Bronchial epithelial cell (primary cell): ENCODE results near the gene ATP9A. TPM values are rescaled to one million over a fixed set of nuclear protein-coding genes. Genes with fewer than 3 reads are reported as not detected.
"Not testable (repeated sequence)": the region's sequence is repeated elsewhere in the genome, so short reads cannot be mapped to it uniquely, and the experiment has no call there.

Source experiments
- DNase-seq: peaks from one replicate; pipeline ENCODE4 v3.0.0-alpha.2; 2010; ENCODE audit warnings: low read depth
- FAIRE-seq: peaks from 2 replicates; lab custom pipeline; 2011; peaks lifted over from hg19 to GRCh38; lab: Jason Lieb, UNC
- H3K27me3 ChIP-seq: 2 replicates; pipeline ENCODE4 v1.5.1; 2011; ENCODE audit warnings: low read length; ENCODE audit not compliant: control insufficient read depth, insufficient read depth
- H3K36me3 ChIP-seq: 2 replicates; pipeline ENCODE4 v1.5.1; 2011; ENCODE audit warnings: low read length; ENCODE audit not compliant: control insufficient read depth, insufficient read depth
- H3K4me3 ChIP-seq: 2 replicates; pipeline ENCODE4 v1.5.1; 2011; ENCODE audit warnings: mild to moderate bottlenecking, low read depth, low read length, control low read depth
- CTCF ChIP-seq: IDR thresholded peaks from 2 replicates; pipeline ENCODE4 v1.5.1; 2011; ENCODE audit warnings: mild to moderate bottlenecking, moderate library complexity, low read length, control low read depth, inconsistent platforms; ENCODE audit not compliant: insufficient read depth, severe bottlenecking
- total RNA-seq: library from RNA; depleted of rRNA; stranded (reverse); fragments of >200 nt; gene quantifications from 2 replicates; pipeline ENCODE4 v1.2.1, GENCODE V29; 2014

ATP9A gene
- total RNA-seq, 1 donor from 2014 or later: 26.3 TPM

GRCh38 chr20:51692806-51693400 lies 75.3 kb downstream of the ATP9A start:
- peaks cover 5% of the 10 kb centered on the region for H3K36me3 ChIP-seq
- H3K27me3 ChIP-seq: no peaks in the 10 kb centered on the region
- TF ChIP-seq CTCF: no peak
- DNase-seq (no peak), FAIRE-seq (no peak)
- no peak overlapping the region for H3K4me3 ChIP-seq

DNA sequence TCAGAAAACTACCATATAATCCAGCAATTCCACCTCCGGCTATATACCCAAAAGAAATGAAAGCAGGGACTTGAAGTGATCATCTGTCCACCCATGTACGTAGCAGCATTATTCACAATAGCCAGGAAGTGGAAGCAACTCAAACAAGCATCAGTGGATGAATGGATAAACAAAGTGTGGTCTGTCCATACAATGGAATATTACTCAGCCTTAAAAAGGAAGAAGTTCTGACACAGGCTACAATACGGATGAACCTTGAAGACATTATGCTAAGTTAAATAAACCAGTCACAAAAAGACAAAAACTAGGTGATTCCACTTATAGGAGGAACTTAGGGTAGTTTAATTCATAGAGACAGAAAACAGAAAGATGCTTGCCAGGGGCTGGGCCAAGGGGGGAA lies 76.5 kb downstream of the ATP9A start:
- FAIRE-seq (no peak), DNase-seq (no peak)
- H3K27me3 ChIP-seq: no peaks in the 10 kb centered on the region
- peaks cover 5% of the 10 kb centered on the region for H3K36me3 ChIP-seq
- H3K4me3 ChIP-seq: no peak overlapping the region
- no peak for TF ChIP-seq CTCF

DNA sequence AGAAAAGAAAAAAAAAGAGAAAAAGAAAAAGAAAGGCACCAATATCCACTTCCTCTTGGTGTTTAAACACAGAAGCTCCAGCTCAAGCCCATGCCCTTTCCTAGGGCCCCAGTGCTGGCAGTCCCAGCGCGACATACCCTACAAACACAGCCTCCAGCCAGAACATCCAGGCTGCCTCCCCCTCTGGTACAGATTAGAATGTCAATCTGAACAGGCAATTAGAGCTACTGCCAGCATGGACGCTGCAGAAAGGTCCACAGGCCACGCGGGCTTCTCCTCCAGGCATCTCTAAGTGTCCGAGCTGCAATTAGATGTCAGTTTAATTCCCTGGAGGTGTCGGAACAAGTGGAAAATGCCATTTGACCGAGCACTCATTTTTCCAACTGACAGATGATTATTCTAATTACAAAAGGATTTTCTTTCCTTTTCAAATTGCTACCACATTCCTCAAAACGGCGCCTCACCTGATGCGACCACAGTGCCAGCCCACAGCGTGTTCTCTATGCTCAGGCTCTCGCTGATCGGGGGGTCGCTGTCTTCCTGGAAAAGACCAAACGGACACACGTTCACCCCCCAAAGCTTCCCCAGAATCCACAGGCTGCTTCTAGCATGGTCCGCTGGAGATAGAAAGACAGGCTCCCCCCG lies 79.5 kb downstream of the ATP9A start:
- Histone ChIP-seq H3K36me3 (peaks cover 3% of the 10 kb centered on the region), H3K4me3 (no peak overlapping the region), H3K27me3 (no peaks in the 10 kb centered on the region)
- FAIRE-seq: no peak
- DNase-seq: no peak
- no peak for TF ChIP-seq CTCF

- DNase-seq: no peak
- no peak for TF ChIP-seq CTCF
- no peaks in the 10 kb centered on the region for H3K27me3 ChIP-seq
- H3K36me3 ChIP-seq: peaks cover 3% of the 10 kb centered on the region
- FAIRE-seq: no peak
- no peak overlapping the region for H3K4me3 ChIP-seq
Observed at GRCh38 chr20:51687630-51688029, 80.6 kb downstream of the ATP9A start.

GRCh38 chr20:51687108-51687507 lies 81.1 kb downstream of the ATP9A start:
- no peaks in the 10 kb centered on the region for H3K27me3 ChIP-seq
- H3K4me3 ChIP-seq: no peak overlapping the region
- TF ChIP-seq CTCF: no peak
- peaks cover 3% of the 10 kb centered on the region for H3K36me3 ChIP-seq
- DNase-seq (peak; percentile 90), FAIRE-seq (no peak)

DNA sequence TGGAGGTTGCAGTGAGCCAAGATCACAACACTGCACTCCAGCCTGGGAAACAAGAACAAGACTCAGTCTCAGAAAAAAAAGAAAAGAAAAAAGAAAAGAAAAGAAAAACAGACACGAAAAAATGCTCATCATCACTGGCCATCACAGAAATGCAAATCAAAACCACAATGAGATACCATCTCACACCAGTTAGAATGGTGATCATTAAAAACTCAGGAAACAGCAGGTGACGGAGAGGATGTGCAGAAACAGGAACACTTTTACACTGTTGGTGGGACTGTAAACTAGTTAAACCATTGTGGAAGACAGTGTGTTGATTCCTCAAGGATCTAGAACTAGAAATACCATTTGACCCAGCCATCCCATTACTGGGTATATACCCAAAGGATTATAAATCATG lies 82.7 kb downstream of the ATP9A start:
- not testable (repeated sequence) for H3K36me3 ChIP-seq, DNase-seq, FAIRE-seq, H3K4me3 ChIP-seq, H3K27me3 ChIP-seq
